ENCODE data around the gene LPP.

DNA sequence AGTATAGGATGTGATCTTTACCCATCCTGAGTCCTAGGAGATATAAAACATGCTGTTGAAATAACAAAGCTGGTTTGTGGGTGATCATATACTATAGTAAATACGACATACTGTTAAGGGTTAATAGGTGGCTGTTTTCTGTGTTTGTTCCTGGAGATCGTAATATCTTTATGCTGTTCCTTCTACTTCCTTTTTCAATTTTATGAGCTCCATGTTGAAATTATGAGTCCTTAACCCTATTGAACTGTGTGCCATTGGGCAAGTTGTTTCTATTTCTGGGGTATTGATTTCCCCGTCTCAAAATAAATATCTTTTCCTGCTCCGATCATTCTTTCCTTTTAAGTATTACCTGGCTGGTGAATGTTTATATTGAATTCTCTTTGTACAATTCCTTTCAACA, 115.1 kb downstream of the LPP start:
- TF ChIP-seq, protein P1, sequence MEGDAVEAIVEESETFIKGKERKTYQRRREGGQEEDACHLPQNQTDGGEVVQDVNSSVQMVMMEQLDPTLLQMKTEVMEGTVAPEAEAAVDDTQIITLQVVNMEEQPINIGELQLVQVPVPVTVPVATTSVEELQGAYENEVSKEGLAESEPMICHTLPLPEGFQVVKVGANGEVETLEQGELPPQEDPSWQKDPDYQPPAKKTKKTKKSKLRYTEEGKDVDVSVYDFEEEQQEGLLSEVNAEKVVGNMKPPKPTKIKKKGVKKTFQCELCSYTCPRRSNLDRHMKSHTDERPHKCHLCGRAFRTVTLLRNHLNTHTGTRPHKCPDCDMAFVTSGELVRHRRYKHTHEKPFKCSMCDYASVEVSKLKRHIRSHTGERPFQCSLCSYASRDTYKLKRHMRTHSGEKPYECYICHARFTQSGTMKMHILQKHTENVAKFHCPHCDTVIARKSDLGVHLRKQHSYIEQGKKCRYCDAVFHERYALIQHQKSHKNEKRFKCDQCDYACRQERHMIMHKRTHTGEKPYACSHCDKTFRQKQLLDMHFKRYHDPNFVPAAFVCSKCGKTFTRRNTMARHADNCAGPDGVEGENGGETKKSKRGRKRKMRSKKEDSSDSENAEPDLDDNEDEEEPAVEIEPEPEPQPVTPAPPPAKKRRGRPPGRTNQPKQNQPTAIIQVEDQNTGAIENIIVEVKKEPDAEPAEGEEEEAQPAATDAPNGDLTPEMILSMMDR (IDR thresholded peaks at IDR 0.05) = no peak
- TF ChIP-seq POLR2A (IDR thresholded peaks at IDR 0.05) = no peak
- no peak for TF ChIP-seq POLR2AphosphoS5 (IDR thresholded peaks at IDR 0.05)
